Gastroesophageal sphincter (tissue), 3 donors: ENCODE measurements around the gene SNX13.

Experiments
- CTCF ChIP-seq, 4 experiments: fragments of 200-600 bp in 2 of 4; fragments of 450-650 bp in 2 of 4; sonication (generic) in 1 of 4; IDR thresholded peaks; one replicate each; pipeline ENCODE4 v1.5.1; 2017 to 2019; ENCODE audit warnings: antibody characterized with exemption in 4 of 4, mild to moderate bottlenecking in 2 of 4, moderate library complexity in 2 of 4
- POLR2A ChIP-seq, 2 donors: fragments of 450-650 bp; IDR thresholded peaks; one replicate each; pipeline ENCODE4 v1.6.1; 2017; ENCODE audit warnings: antibody characterized with exemption in 2 of 2, mild to moderate bottlenecking in 2 of 2, moderate library complexity in 1 of 2

DNA sequence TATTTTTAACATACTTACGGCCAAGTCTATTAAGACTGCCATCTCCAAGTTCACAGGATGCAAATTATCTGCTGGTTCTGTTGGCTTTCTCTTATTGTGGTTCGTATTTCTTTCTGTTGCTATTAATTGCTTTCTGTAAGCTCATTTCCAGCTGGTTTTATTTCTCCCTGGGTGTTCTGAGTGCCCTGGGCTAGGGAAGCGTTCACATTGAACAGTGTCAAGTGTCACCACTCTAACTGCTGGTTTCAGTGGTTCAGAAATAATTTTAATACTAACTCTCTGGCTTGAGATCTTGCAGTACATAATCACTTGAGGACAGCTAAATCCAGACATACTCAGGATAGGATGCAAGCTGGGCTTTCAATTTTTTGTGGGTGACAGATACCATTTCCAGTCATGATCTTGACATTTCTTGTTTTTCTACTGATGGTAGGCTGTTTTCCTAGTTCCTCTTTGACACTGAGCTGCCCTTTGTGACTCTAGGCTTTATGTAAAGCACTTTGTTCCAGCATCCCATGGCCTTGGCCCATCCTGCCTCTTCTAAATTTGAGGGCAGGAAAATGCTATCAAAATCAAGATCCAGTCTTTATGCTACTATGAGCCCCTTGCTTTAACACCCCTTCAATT is 117.6 kb downstream of the SNX13 start:
- no peak for TF ChIP-seq POLR2A (IDR thresholded peaks at IDR 0.05)
- TF ChIP-seq CTCF (IDR thresholded peaks at IDR 0.05), result no peak
